Peyer's patch (tissue), 4 donors: Measurements from ENCODE around the gene FPR3. TPM values are rescaled to one million over a fixed set of nuclear protein-coding genes. Genes with fewer than 3 reads are reported as not detected.

ENCODE experiments used
- DNase-seq, 3 donors: peaks; one replicate each; pipeline ENCODE4 v3.0.0-alpha.2; 2017 to 2019
- H3K27ac ChIP-seq, 4 donors: fragments of 200-600 bp; sonication (generic); one replicate each; pipeline ENCODE4 v1.5.1; 2016 to 2019
- H3K27me3 ChIP-seq, 2 donors: fragments of 200-600 bp; sonication (generic); one replicate each; pipeline ENCODE4 v1.5.1; 2019
- H3K36me3 ChIP-seq, 3 donors: fragments of 200-600 bp; sonication (generic); one replicate each; pipeline ENCODE4 v1.5.1; 2016 to 2019
- H3K4me1 ChIP-seq, 4 donors: fragments of 200-600 bp; sonication (generic); one replicate each; pipeline ENCODE4 v1.5.1; 2016 to 2019
- H3K4me3 ChIP-seq, 4 donors: fragments of 200-600 bp; sonication (generic); 1 replicate in 3 of 4; 2 replicates in 1 of 4; pipeline ENCODE4 v1.5.1; 2016 to 2019; ENCODE audit warnings: mild to moderate bottlenecking in 1 of 4
- H3K9me3 ChIP-seq, 4 donors: fragments of 200-600 bp; sonication (generic); one replicate each; pipeline ENCODE4 v1.5.1; 2016 to 2019; ENCODE audit warnings: mild to moderate bottlenecking in 1 of 4
- CTCF ChIP-seq, 6 experiments: fragments of 450-650 bp in 4 of 6; fragments of 200-600 bp in 2 of 6; sonication (generic) in 1 of 6; IDR thresholded peaks; one replicate each; pipeline ENCODE4 v1.5.1; 2017 to 2019; ENCODE audit warnings: antibody characterized with exemption in 6 of 6, mild to moderate bottlenecking in 3 of 6, moderate library complexity in 1 of 6
- POLR2A ChIP-seq, 2 donors: fragments of 450-650 bp; IDR thresholded peaks; one replicate each; pipeline ENCODE4 v1.5.1; 2017; ENCODE audit warnings: antibody characterized with exemption in 2 of 2, mild to moderate bottlenecking in 2 of 2, moderate library complexity in 2 of 2
- total RNA-seq, 4 donors: library from RNA; depleted of rRNA; stranded (reverse); fragments of >200 nt; gene quantifications; one replicate each; pipeline ENCODE4 v1.1.0, GENCODE V29; 2016

The FPR3 gene
- total RNA-seq, 4 donors from 2014 or later, result 2.3 to 3.3 (median 2.7) TPM; not detected in 1

GRCh38 chr19:51824281-51825005, 29.5 kb downstream of the FPR3 start:
- H3K27ac ChIP-seq, result no peak overlapping the region
- no peak for DNase-seq

GRCh38 chr19:51830274-51830673, 35.3 kb downstream of the FPR3 start:
- DNase-seq, result no peak
- no peak overlapping the region for H3K27ac ChIP-seq

More at GRCh38 chr19:51824281-51825005, 29.5 kb downstream of the FPR3 start:
- no peaks in the 10 kb centered on the region for H3K9me3 ChIP-seq
- H3K36me3 ChIP-seq, result no peaks in the 10 kb centered on the region
- no peak for TF ChIP-seq POLR2A (IDR thresholded peaks at IDR 0.05)
- no peak for TF ChIP-seq CTCF (IDR thresholded peaks at IDR 0.05)
- no peaks in the 10 kb centered on the region for H3K27me3 ChIP-seq
- H3K4me3 ChIP-seq, result no peak overlapping the region
- H3K4me1 ChIP-seq, result no peaks in the 10 kb centered on the region

GRCh38 chr19:51837145-51837544, 42.2 kb downstream of the FPR3 start:
- Histone ChIP-seq H3K9me3 (no peaks in the 10 kb centered on the region), H3K27ac (no peak overlapping the region), H3K27me3 (no peaks in the 10 kb centered on the region), H3K36me3 (no peaks in the 10 kb centered on the region), H3K4me3 (no peak overlapping the region), H3K4me1 (no peaks in the 10 kb centered on the region)
- DNase-seq, result no peak
- TF ChIP-seq POLR2A (IDR thresholded peaks at IDR 0.05), result no peak
- no peak for TF ChIP-seq CTCF (IDR thresholded peaks at IDR 0.05)

More at GRCh38 chr19:51830274-51830673, 35.3 kb downstream of the FPR3 start:
- no peaks in the 10 kb centered on the region for H3K9me3 ChIP-seq
- no peaks in the 10 kb centered on the region for H3K4me1 ChIP-seq
- peak in 3 of 6 experiments; percentile 11 to 33 (median 31) for TF ChIP-seq CTCF (IDR thresholded peaks at IDR 0.05)
- TF ChIP-seq POLR2A (IDR thresholded peaks at IDR 0.05), result no peak
- H3K27me3 ChIP-seq, result no peaks in the 10 kb centered on the region
- no peak overlapping the region for H3K4me3 ChIP-seq
- no peaks in the 10 kb centered on the region for H3K36me3 ChIP-seq

- Histone ChIP-seq H3K4me1 (no peaks in the 10 kb centered on the region), H3K27ac (no peak overlapping the region), H3K27me3 (no peaks in the 10 kb centered on the region), H3K9me3 (peaks cover 3 to 90% (median 24%) of the 10 kb centered on the region in 4 donors), H3K36me3 (no peaks in the 10 kb centered on the region), H3K4me3 (no peak overlapping the region)
- no peak for DNase-seq
- TF ChIP-seq CTCF (IDR thresholded peaks at IDR 0.05) (no peak), POLR2A (IDR thresholded peaks at IDR 0.05) (no peak)
Observed at GRCh38 chr19:51861870-51862622, 67.1 kb downstream of the FPR3 start.

- Histone ChIP-seq H3K4me3 (no peak overlapping the region), H3K27me3 (no peaks in the 10 kb centered on the region), H3K36me3 (peaks cover 0 to 56% (median 0%) of the 10 kb centered on the region in 3 donors), H3K9me3 (peaks cover 0 to 64% (median 30%) of the 10 kb centered on the region in 4 donors), H3K4me1 (no peaks in the 10 kb centered on the region), H3K27ac (no peak overlapping the region)
- TF ChIP-seq POLR2A (IDR thresholded peaks at IDR 0.05), result no peak
- no peak for TF ChIP-seq CTCF (IDR thresholded peaks at IDR 0.05)
- DNase-seq, result no peak
Observed at GRCh38 chr19:51873097-51873496, 78.1 kb downstream of the FPR3 start.

Other genes starting within 250 kb of the FPR3 start
- 10 to 100 TPM; 11.9 to 27.2 (median 16.0) TPM for gene ZNF175, start 223.9 kb upstream of the FPR3 start, total RNA-seq
- gene SIGLEC5, start 164.8 kb upstream of the FPR3 start, total RNA-seq, result 1 to 10 TPM in 1 of 4 donors, under 1 TPM in 1, not detected in 2; 0.57 to 9.1 TPM
- 10 to 100 TPM in 1 of 4 donors, under 1 TPM in 1, not detected in 2; 0.95 to 12.4 TPM for gene SIGLEC14, start 148.3 kb upstream of the FPR3 start, total RNA-seq
- gene SPACA6, start 101.8 kb upstream of the FPR3 start, total RNA-seq, result 10 to 100 TPM in 3 of 4 donors, 1 to 10 TPM in 1; 3.0 to 29.7 (median 11.6) TPM
- gene HAS1, start 71.2 kb upstream of the FPR3 start, total RNA-seq, result under 1 TPM in 1 of 4 donors, not detected in 3; 0.54 TPM
- 1 to 10 TPM; 1.6 to 5.8 (median 2.6) TPM for gene FPR1, start 43.3 kb upstream of the FPR3 start, total RNA-seq
- 1 to 10 TPM in 1 of 4 donors, not detected in 3; 1.9 TPM for gene FPR2, start 34.0 kb upstream of the FPR3 start, total RNA-seq
- gene ZNF577, start 92.8 kb downstream of the FPR3 start, total RNA-seq, result 10 to 100 TPM; 10.7 to 66.8 (median 26.1) TPM
- gene ZNF649, start 109.9 kb downstream of the FPR3 start, total RNA-seq, result 10 to 100 TPM in 1 of 4 donors, 1 to 10 TPM in 3; 3.5 to 12.4 (median 9.4) TPM
- gene ZNF613, start 132.3 kb downstream of the FPR3 start, total RNA-seq, result 1 to 10 TPM; 2.4 to 9.8 (median 6.0) TPM
- 10 to 100 TPM; 10.3 to 48.7 (median 17.8) TPM for gene ZNF350, start 191.7 kb downstream of the FPR3 start, total RNA-seq
- gene ZNF615, start 213.1 kb downstream of the FPR3 start, total RNA-seq, result 10 to 100 TPM in 3 of 4 donors, 1 to 10 TPM in 1; 6.5 to 14.0 (median 10.0) TPM
- 1 to 10 TPM; 2.5 to 5.1 (median 3.6) TPM for gene ZNF614, start 233.2 kb downstream of the FPR3 start, total RNA-seq